Left ventricle myocardium inferior (tissue), 1 donor: ENCODE data around the gene CDH18. TPM values are rescaled to one million over a fixed set of nuclear protein-coding genes. Genes with fewer than 3 reads are reported as not detected.

ENCODE experiments used
- DNase-seq: peaks from one replicate; pipeline ENCODE4 v3.0.0-alpha.2; 2020
- H3K27ac ChIP-seq: fragments of 200-600 bp; replicated peaks from 2 replicates; pipeline ENCODE4 v1.8.0; 2021
- H3K27me3 ChIP-seq: fragments of 200-600 bp; 2 replicates; pipeline ENCODE4 v1.8.0; 2021; ENCODE audit warnings: low read depth
- H3K36me3 ChIP-seq: fragments of 200-600 bp; 2 replicates; pipeline ENCODE4 v1.8.0; 2021
- H3K4me1 ChIP-seq: fragments of 200-600 bp; 2 replicates; pipeline ENCODE4 v1.8.0; 2021
- H3K4me3 ChIP-seq: fragments of 200-600 bp; 2 replicates; pipeline ENCODE4 v1.8.0; 2021; ENCODE audit warnings: mild to moderate bottlenecking, moderate library complexity
- H3K9me3 ChIP-seq: fragments of 200-600 bp; replicated peaks from 2 replicates; pipeline ENCODE4 v1.8.0; 2021
- intact Hi-C: fragments of 100-400 bp; cut with micrococcal nuclease; formaldehyde crosslinking; loops from one replicate; pipeline ENCODE4 v1.11.0; 2022
- total RNA-seq: library from RNA; stranded (reverse); fragmentation: NEBNext Ultra II Directional; extraction: Animal tissue kit (Norgen Biotek cat#: 25700); gene quantifications from one replicate; pipeline ENCODE4 v1.2.1, GENCODE V29; 2021
- TF ChIP-seq, protein P1 (sequence below): fragments of 200-600 bp; IDR thresholded peaks from 2 replicates; pipeline ENCODE4 v1.8.0; 2021; ENCODE audit warnings: antibody characterized with exemption, mild to moderate bottlenecking, borderline replicate concordance
- donor health status: DM: no; HTN: yes; CAD: no; lungs with severe emphysema.

CDH18 gene
- total RNA-seq, 1 donor from 2014 or later = not detected

DNA sequence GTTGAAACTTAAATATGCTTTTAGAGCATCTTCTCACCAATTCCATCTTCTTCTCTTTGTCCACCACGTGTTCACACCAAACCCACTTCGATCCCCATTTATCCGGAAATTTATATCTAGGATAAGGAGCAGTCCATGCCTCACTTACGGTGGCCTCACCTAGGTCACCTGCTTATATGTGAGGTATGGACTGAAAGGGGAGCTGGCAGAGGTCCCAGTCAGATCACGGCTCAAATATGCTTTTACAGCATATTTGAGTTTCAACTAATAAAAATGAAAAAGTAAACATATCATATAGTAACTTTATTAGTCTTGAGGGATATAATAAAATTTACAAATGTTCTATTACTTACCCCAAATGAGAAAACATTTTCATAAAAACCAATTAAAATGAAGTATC is 508.4 kb downstream of the CDH18 start:
- Histone ChIP-seq H3K9me3 (peaks cover 11% of the 10 kb centered on the region), H3K4me3 (no peak overlapping the region), H3K27ac (no peak overlapping the region), H3K27me3 (no peaks in the 10 kb centered on the region), H3K4me1 (no peaks in the 10 kb centered on the region), H3K36me3 (no peaks in the 10 kb centered on the region)
- no peak for DNase-seq
- intact Hi-C loops = no loop called here
- TF ChIP-seq, protein P1, sequence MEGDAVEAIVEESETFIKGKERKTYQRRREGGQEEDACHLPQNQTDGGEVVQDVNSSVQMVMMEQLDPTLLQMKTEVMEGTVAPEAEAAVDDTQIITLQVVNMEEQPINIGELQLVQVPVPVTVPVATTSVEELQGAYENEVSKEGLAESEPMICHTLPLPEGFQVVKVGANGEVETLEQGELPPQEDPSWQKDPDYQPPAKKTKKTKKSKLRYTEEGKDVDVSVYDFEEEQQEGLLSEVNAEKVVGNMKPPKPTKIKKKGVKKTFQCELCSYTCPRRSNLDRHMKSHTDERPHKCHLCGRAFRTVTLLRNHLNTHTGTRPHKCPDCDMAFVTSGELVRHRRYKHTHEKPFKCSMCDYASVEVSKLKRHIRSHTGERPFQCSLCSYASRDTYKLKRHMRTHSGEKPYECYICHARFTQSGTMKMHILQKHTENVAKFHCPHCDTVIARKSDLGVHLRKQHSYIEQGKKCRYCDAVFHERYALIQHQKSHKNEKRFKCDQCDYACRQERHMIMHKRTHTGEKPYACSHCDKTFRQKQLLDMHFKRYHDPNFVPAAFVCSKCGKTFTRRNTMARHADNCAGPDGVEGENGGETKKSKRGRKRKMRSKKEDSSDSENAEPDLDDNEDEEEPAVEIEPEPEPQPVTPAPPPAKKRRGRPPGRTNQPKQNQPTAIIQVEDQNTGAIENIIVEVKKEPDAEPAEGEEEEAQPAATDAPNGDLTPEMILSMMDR = no peak

DNA sequence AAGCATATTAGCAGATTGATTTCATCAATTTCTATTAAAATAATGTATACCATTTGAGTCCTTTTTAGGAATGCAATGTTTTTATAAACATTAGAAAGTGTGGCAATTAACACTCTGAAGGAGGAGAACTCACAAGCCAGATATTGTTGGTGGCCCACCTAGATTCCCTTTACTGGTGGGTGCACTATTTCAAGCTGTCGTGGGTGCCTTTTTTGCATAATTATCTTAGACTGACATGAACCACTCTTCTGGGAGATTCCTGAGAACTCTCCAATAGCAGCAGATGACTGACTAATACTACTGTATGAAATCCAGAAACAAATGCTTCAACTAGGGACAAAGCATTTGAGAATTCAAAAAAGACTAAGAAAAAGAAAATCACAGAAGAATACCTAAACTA is 526.0 kb downstream of the CDH18 start:
- TF ChIP-seq, protein P1 = no peak
- H3K4me1 ChIP-seq = no peaks in the 10 kb centered on the region
- no peak overlapping the region for H3K27ac ChIP-seq
- no peaks in the 10 kb centered on the region for H3K36me3 ChIP-seq
- intact Hi-C loops = no loop called here
- no peak for DNase-seq
- peaks cover 5% of the 10 kb centered on the region for H3K9me3 ChIP-seq
- H3K4me3 ChIP-seq = no peak overlapping the region
- no peaks in the 10 kb centered on the region for H3K27me3 ChIP-seq

DNA sequence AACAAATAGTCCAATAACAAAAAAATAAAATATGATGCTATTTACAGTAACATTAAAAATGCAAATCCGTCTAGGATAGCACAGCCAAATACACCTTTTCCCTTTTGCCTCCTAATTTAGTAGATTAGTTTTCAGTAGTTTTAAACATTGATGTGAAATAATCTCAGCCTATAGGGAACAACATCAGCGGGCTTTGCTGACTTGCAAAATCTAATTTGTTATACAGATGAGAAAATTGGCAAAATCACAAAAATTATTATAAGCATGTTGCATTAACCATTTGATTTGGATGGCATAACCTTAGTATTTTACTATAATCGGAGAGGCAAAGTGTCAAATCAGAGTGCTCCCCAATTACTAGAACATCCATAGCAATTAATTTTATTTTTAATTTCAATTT is 563.5 kb downstream of the CDH18 start:
- Histone ChIP-seq H3K27ac (no peak overlapping the region), H3K4me1 (no peaks in the 10 kb centered on the region), H3K36me3 (no peaks in the 10 kb centered on the region), H3K9me3 (peaks cover 15% of the 10 kb centered on the region), H3K4me3 (no peak overlapping the region), H3K27me3 (no peaks in the 10 kb centered on the region)
- DNase-seq = no peak
- intact Hi-C loops = no loop called here
- TF ChIP-seq, protein P1 = no peak
